HG03175 (cell line): ENCODE results near the gene PITRM1.

Experiments used
- ATAC-seq: cut with Tn5 transposase; IDR thresholded peaks from one replicate; pipeline ENCODE4 v1.9.1; 2021; ENCODE audit warnings: mild to moderate bottlenecking, moderate library complexity; ENCODE audit not compliant: unreplicated experiment

PITRM1 gene

DNA sequence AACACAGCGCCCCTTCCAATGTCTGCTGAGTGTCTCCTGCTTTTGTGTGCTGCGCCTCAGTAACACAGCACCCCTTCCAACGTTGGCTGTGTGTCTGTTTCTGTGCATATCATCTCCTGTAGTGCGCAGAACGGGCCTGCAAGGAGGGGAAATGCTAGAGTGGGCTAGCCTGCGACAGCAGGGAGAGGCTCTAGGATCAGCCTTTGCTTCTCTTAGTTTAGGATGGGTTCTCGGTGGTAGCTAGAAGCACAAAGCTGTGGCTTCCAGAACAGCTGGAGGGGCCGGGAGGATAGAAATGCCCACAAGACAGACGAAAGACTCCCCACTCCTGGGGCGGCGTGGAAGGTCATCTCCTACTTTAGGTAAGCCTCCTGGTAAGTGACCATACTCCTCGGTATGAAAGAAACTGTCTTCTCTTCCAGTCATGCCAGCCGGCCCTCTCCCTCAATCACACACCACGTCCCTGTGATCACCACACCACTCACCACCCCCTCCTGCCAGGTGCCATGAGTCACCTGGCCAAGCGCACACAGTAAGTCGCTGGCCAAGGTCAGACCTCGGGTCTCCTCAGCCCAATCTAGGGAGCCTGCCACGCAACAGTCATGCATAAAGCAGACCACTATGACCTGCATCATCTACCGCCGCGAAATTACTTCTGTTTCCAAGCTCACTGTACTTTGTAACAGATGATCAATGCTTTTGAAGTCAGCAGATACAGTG, 4.8 kb downstream of the PITRM1 start:
- ATAC-seq, result no peak

GRCh38 chr10:3166496-3167290, 5.9 kb downstream of the PITRM1 start:
- ATAC-seq, result no peak

DNA sequence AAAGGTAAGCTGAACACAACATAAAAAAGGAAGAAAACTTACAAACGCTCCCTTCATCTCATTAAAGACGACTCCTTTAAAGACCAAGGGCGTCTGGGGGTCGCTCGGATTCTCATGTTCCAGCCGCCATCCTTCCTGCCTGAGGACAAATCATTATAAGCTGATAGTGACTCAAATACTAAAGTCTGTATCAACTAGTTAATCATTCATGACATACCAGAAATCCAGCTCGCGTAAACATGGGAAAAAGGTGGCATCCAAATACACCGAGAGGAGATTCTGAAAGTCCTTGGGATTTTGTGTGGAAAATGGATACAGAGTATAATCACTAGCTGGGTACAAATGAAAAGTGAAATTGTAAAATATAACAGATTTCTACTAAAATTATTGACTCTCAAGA, 7.4 kb downstream of the PITRM1 start:
- ATAC-seq, result no peak

DNA sequence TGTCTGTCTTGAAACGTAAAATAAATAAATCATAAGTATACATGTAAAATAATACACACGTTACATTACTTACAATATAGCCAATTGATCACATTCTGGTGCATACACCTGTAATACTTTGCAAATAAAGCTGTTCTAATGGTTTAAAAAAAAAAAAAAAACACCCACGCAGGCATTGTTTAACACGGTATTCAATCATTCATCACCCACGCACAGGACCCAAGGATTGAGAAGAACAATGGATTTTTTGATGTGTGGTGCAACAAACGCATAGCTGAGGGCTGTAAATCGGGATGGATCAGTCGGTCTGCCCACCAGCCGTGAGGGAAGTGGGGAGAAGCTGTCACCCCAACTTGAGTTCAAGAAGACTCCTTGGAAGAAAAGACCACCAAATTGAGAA, 8.7 kb downstream of the PITRM1 start:
- ATAC-seq, result no peak

GRCh38 chr10:3162533-3162932, 10.0 kb downstream of the PITRM1 start:
- no peak for ATAC-seq

DNA sequence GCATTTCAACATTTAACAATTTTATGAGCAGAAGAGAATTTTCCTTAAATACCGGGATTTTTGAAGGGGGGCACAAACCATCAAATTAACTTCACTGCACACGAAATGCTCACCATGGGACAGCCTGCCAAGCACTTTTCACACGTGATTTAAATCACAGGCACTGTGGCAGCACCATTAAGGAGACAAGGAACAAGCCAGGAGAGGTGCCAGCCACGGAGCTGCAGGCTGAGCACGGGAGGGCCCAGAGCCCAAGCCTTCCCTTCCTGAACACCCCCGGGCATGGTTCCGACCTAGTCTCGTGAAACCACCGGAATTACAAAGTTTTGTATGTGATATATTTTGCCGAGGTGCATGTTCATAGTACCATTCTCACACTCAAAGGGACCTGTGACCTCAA, 13.4 kb downstream of the PITRM1 start:
- no peak for ATAC-seq

DNA sequence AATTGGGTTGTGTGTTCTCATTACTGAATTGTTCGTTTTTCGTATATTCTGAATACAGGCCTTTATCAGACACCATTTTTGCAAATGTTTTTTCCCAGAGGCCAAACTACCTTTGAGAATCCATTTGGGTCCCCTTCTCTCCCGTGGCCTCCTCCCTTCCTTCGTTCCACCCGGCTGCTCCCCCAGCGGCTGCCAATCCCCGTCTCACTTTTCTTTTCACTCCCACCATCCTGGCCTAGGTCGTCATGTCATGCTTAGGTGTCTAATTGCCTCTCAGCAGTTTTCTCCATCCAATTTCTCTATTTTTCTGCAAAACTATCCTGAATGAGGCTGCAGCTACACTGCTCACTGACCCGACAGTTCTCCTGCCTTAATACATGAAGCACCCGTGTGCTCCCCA, 17.9 kb downstream of the PITRM1 start:
- ATAC-seq, result no peak

- no peak for ATAC-seq
Measured at GRCh38 chr10:3152566-3152935, 20.0 kb downstream of the PITRM1 start.

DNA sequence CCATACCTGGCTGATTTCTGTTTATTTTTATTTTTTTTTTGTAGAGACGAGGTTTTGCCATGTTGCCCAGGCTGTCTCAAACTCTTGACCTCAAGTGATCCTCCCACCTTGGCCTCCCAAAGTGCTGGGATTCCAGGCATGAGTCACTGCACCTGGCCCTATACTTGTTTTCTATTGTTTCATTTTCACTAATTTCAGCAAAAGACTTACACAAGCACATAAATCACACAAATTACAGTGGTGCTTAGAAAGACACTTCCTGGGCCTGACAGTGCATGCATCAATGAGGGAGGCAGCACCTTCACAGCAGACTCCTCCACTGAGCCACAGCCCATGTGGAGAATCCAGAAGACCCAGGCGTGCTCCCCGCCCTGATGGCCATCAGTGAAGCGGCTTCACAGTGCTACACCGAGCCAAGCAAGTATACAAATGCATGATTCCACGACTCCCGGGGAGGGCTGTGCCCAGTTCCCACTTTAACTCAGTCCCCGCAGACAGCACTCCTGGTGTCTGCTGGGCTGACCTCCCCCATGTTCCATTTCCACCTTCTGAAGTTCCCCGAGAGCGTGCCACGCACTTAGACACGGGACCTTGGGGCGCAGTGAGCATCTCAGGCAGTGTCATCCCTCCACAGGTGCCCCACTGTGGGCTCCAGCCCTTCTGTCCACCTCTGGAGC, 20.6 kb downstream of the PITRM1 start:
- no peak for ATAC-seq

GRCh38 chr10:3150961-3151360, 21.6 kb downstream of the PITRM1 start:
- no peak for ATAC-seq

GRCh38 chr10:3150366-3150765, 22.2 kb downstream of the PITRM1 start:
- ATAC-seq, result no peak

DNA sequence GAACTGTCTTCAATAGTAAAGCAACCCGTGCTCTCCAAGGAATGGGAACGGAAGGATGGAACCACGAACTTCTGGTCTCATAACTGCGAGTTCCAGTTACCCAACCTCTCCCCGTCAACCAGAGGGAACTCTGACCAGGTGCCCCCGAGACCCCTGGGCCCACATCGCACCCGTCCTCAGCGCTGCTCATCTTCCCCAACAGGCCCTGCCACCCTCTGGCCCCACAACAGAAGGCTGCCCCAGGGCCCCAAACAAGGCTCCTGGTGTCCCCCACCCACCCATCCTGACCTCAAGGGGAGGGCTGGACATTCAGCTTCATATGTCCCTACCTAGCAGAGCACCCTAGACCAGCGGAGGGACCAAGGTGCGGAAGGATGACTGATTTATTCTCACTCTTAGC, 22.7 kb downstream of the PITRM1 start:
- no peak for ATAC-seq

DNA sequence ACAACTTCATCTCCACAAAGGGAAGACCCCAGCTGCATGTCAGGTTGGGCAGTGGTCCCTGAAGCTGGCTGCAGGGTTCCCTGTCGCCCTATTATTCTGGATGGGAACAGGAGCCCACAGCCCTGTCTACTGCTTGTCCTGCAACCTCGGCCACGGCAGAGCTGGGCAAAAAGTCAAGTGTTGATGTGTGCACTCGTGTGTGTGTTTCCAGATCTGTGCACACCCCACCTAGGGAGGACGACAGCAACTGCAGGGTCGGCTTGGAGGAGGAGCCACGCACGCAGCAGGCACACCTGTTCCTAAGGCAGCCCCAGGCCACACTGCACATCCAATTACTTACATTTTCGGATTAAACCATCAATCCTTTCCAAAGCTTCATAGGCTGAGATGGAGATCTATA, 23.6 kb downstream of the PITRM1 start:
- no peak for ATAC-seq

DNA sequence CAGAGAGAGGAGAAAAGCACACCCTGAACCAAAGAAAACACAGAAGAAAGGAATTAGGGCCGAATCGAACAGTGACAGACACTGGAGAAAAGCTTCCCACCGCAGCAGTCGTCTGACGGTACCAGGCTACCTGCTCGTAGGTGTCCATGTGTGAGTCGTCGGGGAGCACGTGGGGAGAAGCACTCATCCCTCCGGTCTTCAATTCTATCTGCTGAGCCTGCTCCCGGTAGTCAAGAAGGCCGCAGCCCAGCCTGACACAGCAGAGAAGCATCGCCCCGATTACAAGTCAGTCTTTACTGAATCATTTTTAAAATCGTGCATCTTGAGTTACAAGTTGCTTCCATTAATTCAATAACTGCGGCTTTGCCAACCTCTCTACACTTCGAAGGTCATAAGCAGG, 24.5 kb downstream of the PITRM1 start:
- no peak for ATAC-seq

- ATAC-seq, result no peak
Measured at GRCh38 chr10:3147117-3147820, 25.3 kb downstream of the PITRM1 start.

GRCh38 chr10:3146289-3146688, 26.3 kb downstream of the PITRM1 start:
- no peak for ATAC-seq

DNA sequence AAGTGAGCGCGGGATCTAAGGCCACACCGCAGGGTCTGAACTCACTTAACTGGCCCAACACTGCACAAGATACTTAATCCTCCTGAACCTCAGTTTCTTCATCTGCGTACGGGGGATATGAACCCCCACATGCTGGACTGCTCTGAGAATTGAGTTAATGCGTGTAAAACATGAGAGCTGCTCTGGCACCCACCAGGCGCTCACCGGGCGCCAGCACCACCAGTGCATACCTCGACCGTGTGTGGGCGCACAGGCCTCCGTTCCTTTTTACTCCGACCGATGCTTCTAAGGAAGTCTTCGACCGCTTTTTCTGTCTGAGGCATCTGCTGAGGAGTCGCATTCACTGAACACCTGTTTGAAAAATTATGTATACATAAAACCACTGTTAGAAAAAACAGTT, 27.2 kb downstream of the PITRM1 start:
- ATAC-seq, result no peak

DNA sequence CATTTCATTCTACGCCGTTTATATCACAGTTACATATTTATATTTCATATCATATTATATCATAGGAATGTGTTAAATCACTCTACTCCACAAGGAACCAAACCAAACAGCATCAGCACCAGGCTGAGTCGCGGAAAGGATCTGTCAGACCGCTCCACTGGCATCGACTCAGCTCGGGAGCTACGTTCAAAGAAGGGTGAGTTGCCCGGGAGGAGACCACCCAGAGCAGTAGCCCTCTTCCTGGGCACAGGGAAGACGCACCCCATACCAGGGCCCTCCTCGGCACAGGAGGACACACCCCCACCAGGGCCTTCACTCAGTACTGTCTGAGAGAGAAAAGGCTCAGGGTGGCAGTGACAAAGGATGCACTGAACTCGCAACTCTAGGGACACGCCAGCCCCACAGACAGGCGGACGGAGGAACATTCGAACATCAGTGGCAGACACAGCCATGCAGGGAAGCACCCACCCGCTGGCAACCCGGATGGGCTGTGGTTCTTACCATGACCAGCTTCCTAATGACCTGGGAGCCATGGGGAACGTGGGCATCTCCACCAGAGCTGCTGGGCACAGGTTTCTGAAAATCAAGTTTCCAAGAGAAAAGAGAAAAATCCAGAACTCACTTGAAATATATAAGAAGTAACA, 28.7 kb downstream of the PITRM1 start:
- no peak for ATAC-seq

DNA sequence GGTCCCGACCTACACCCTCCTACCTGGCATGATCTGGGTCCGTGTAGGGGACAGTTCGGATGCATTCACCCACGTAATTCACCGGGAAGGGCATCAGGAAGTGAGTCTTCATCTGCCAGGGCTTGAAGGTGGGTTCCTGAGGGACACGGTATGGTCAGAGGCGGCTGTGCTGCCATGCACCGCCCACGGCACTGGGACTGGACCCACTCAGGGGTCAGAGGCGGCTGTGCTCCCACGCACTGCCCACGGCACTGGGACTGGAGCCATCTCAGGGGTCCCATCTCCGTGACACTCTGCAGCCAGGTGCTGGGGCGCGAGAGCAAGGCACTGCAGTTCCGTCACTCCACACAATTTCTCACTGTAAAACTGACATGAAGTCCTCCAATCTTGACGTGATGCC, 29.2 kb downstream of the PITRM1 start:
- no peak for ATAC-seq

DNA sequence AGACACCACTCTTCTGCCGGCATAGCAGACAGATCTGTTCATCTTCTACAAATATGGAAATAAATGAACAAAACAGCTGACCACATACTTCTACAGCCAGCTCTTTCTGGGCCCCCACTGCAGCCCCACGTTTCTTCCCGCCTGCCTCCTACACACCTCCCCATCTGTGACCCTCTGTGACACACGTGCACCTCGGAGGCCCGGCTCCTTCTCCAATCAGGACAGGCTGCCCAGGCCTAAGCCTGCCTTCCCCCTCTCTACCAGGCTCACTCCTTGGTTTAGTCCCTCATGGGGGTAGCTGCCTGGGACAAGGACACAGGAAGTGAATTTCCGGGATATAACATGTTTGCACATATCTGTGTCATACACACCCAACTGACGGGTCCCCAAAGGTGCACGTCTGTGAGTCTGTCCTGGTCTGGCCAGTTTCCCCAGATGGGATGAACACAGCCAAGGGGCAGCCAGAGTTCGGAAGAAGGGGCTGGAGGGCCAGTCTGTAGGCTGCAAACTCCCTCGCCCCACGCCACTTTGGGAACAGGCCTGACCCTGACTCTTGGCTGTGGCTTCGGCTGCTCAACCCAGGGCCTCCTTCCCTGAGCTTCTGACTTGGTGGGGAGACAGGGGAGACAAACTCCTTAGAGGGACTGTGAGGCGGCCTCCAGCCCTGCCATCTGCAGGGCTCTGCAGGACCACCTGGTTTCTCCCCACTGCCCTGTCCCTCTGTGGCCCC, 30.3 kb downstream of the PITRM1 start:
- no peak for ATAC-seq
